Activated CD4-positive, alpha-beta T cell treated with anti-CD3 and anti-CD28 coated beads, Interleukin-2, Interleukin-4, amounts not matched to agents 100 ng/mL and 50 ng/mL, durations not matched to agents 16 hours and 8 hours (primary cell): ENCODE data around the gene C3orf38.
"Not testable (repeated sequence)": the region's sequence is repeated elsewhere in the genome, so short reads cannot be mapped to it uniquely, and the experiment has no call there.

Experiments
- DNase-seq: peaks from one replicate; pipeline ENCODE4 v3.0.0-alpha.2; 2020; ENCODE audit warnings: low spot score

The C3orf38 gene

GRCh38 chr3:88149509-88150362 is at the start of gene C3orf38:
Gene C3orf38 (plus strand): TSS chr3:88149959. CDS start chr3:88150053, 94 bp downstream.
- peak; percentile 86 for DNase-seq

DNA sequence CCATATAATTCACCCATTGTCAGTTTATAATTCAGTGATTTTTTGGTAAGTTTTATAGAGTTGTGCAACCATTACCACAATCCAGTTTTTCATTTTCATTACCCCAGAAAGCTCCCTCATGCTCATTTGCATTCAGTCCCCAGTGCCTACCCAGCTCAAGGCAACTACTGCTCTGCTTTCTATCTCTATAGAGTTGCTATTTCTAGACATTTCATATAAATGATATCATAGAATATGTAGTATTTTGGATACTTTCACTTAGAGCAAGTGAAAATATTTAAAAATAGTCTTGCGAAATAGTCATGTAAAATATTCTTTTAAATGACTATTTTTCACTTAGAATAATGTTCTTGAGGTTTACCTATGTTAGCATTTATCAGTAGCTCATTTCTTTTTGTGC is 48.6 kb upstream of the C3orf38 start:
- no peak for DNase-seq

GRCh38 chr3:88105325-88105724 is 44.4 kb upstream of the C3orf38 start:
- DNase-seq = no peak

- DNase-seq = no peak
Measured at GRCh38 chr3:88112289-88112688, 37.5 kb upstream of the C3orf38 start.

DNA sequence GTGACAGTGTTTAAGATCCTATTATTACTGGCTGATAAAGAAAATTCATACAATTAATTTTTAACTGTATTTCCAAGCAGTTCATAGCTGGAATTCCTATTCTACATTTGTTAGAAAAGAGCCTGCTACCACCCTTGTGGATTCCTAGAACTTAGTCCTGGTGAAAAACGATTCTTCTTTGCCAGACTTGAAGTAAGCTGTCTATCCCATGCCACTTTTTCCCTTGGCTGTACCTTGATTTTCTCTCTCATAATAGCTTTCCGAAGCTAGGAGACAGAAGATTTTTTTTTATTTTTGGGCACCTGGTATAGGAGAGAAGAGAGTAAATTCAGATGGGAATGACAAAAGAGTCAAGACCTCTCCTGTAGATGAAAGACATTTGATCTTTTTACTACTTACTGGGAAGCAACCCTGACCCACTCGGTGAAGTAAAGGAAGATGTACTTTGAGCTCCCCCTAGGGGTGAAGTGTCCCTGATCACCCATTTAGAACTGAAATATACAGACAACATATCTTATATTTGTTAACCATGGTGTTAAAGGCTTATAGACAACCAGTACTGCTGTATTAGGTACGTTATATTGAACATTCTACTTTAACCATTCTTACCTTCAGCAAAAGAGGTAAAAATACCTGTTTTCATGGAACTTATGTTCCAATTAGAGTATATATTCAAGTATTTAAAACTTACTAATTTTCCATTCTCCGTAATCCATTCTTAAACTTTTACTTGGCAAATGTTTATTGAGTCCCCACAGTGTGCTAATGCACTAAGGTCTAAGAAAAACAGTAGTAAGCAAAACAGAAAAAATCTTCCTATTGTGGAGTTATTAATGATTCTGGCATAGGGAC is 36.2 kb upstream of the C3orf38 start:
- DNase-seq = peak; percentile 70

DNA sequence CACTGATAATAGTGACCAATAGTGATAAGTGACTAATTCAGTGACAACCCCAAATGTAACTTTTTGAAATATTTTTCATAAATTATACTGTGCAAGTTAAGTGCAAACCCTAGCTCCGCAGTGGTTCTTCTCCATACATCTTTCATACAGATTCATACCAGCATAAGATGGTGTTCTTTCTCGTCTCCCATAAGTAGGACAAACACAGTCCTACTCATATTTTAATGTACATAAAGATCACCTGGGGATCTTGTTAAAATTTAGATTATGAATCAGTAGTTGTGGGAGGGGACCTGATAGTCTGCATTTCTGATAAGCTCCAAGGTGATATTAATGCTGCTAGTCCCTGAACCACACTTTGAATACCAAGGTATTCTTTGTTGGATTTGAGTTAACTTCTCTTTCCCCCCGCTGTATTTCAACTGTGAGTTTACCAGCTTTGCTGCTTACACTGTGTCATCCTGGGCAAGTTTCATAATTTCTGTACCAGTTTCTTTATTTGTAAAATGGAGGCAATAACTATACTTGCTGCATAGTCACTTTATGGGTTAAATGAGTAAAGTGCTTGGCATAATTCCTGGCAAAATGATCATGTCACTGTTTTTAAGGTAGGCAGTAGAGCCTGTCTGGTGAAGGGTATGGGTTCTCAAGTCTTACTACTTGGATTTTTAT is 34.7 kb upstream of the C3orf38 start:
- DNase-seq = peak; percentile 75

DNA sequence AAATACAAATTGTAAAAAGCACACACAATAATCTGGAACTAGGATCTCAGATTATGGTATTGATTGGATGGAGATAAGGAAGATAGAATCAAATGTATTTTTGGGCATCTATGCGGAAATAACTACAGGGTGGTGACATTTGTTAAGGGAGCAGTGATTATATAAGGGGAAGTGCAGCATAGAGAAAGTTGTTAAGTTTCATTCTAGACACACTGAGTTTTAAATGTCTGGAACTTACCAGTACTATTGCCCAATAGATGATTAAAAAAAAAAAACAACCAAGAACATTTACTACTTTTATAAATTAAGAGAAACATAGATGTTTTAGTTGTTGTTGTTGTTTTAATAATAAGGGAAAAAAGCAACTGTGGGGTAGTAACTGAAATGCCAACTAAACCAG is 32.1 kb upstream of the C3orf38 start:
- DNase-seq = no peak

DNA sequence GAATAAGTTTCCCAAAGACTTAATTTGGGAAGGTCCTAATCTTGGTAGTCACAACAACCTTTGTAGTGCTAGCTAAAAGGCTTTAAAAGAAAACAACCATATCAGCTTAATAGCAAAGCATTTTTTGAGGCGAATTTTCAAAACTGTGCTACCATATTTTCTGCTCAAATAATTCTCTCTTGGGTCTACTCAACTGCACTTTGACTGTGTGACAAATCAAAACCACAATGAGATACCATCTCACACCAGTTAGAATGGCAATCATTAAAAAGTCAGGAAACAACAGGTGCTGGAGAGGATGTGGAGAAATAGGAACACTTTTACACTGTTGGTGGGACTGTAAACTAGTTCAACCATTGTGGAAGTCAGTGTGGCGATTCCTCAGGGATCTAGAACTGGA is 31.2 kb upstream of the C3orf38 start:
- DNase-seq = not testable (repeated sequence)

DNA sequence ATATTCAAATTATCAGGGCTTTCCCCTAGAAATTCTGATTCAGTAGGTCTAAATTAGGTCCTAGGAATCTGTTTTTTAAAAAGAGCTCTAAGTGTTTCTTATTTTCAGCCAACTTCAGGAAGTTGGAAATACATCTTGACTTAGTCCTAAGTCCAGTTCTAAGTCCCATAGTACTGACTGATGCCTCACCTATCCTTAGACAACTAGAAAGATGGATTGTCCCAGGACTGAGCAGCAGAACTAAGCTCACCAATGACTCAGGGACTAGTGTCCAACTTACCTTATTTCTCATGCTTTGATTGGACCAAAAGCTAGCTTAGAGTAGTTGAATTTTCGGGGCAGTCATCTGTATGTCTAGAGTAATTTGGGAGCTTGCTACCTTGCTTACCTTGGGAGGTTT is 26.2 kb upstream of the C3orf38 start:
- DNase-seq = no peak

DNA sequence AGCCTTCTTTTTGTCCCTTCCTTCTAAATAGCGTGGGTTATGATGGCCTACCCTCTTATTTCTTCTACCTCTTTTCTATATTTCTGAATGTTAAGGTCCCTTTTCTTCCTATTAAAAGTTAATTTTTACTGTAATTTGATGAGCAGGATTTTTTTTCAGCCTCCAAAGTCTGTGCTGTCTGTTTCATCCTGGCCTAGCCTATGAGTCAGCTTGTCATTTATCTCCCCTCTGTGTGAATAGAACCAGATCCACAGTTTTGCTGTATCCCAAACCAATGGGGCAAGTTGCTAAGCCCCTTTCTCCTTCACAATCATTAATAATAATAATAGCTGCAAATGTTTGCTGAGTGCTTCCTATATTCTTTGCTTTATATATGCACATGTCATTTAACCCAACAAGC is 18.1 kb upstream of the C3orf38 start:
- DNase-seq = no peak

DNA sequence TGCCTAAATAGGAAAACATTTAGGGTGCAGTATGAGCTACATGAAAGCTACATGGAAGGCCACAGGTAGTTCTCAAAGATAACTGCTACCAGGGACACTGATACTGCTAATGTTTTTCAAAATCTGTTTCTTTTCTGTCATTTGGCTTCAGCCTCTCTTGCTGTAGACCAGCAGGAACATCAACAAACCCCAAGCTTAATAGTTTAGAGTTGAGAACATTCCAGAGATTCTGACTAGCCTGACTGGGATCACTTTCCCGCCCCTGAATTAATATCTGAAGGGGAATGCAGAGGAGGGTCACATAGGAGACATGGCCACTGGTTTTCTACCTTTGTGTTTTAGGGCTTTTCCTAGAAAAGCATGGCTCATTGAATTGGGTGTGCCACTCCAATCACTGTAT is 16.9 kb upstream of the C3orf38 start:
- DNase-seq = no peak

GRCh38 chr3:88133711-88134263 is 16.0 kb upstream of the C3orf38 start:
- DNase-seq = no peak

- DNase-seq = no peak
Measured at GRCh38 chr3:88137836-88138235, 11.9 kb upstream of the C3orf38 start.

DNA sequence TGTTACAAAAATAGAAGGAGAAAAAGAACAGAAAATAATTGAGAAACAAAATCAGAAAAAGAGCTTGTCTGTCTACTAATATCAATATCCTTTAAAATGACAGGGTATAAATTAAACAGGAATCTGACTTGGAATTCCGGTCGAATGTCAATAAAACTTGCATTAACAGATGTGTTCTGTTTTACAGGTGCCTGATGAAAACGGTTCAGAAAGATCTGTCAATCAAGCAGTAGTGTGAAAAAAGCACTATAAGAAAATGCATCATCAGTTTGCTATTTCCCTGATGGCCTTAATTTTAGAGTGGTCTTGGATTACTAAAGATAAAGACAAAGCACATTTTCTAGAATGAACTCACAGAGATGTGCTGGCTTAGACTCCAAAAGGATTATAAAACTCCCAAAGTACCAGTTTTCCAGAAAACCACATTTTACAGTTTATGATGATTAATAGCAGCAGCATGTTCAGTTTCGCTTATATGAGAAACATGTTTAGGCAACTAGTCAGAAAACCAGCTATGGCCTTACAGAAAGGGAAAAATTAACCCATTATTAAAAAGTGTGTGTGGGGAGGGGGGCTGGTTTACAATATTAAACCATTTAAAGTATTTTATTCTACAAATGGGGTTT is 8.2 kb upstream of the C3orf38 start:
- no peak for DNase-seq

GRCh38 chr3:88142094-88142624 is 7.6 kb upstream of the C3orf38 start:
- peak; percentile 35 for DNase-seq

GRCh38 chr3:88147261-88147660 is 2.5 kb upstream of the C3orf38 start:
- DNase-seq = no peak

GRCh38 chr3:88148651-88149050 is 1.1 kb upstream of the C3orf38 start:
- DNase-seq = no peak

GRCh38 chr3:88149101-88149508 is 654 bp upstream of the C3orf38 start:
- peak; percentile 17 for DNase-seq

DNA sequence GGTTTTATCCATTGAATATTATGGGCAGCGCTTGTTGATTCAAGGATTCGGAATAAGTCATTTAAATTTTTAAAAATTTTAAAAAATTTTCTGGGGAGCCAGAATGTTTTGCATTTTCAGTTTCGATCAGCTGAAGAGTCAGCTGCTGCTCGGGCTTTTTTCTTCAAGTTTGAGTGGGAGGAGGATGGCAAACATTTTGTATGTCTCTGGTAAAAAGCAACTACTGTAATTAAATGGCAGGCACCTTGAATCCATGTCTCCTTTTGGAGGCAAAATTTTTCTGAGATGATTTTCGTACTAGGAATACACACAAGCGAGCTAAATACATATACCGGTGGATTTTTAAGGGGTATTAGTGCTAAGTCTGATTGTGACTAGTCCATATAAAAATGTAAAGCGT is 612 bp downstream of the C3orf38 start:
- peak; percentile 15 for DNase-seq

DNA sequence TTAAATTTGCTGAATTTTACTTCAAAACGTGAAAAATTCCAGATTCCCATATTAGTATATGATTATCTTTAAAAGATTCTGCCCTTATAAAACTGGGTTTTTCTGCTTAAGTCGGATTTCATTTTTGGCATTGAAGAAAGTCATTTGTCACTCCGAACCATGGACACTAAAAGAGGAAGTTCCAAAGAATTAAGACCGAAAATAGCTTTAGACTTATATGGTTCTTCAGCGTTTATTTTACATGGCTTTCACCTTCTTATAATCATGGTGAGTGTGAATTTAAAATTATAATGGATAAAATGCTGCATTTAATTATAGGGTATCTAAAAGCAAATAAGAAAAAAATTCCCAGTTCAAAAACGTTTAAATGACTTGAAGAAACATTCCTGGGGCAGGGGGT is 1.0 kb downstream of the C3orf38 start:
- DNase-seq = no peak

- peak; percentile 30 for DNase-seq
Measured at GRCh38 chr3:88151358-88151757, 1.6 kb downstream of the C3orf38 start.
